ENCODE measurements around the gene CD248. TPM values are rescaled to one million over a fixed set of nuclear protein-coding genes. Genes with fewer than 3 reads are reported as not detected.

The CD248 gene
- total RNA-seq, 2 donors from 2014 or later = 4.9 to 8.8 TPM

GRCh38 chr11:66285250-66285947 is 31.4 kb downstream of the CD248 start:
- H3K27me3 ChIP-seq = no peaks in the 10 kb centered on the region
- H3K36me3 ChIP-seq = no peaks in the 10 kb centered on the region
- H3K4me1 ChIP-seq = peaks cover 6% of the 10 kb centered on the region
- intact Hi-C loops (cut with DNase I) = no loop called here
- TF ChIP-seq, protein P1, sequence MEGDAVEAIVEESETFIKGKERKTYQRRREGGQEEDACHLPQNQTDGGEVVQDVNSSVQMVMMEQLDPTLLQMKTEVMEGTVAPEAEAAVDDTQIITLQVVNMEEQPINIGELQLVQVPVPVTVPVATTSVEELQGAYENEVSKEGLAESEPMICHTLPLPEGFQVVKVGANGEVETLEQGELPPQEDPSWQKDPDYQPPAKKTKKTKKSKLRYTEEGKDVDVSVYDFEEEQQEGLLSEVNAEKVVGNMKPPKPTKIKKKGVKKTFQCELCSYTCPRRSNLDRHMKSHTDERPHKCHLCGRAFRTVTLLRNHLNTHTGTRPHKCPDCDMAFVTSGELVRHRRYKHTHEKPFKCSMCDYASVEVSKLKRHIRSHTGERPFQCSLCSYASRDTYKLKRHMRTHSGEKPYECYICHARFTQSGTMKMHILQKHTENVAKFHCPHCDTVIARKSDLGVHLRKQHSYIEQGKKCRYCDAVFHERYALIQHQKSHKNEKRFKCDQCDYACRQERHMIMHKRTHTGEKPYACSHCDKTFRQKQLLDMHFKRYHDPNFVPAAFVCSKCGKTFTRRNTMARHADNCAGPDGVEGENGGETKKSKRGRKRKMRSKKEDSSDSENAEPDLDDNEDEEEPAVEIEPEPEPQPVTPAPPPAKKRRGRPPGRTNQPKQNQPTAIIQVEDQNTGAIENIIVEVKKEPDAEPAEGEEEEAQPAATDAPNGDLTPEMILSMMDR (IDR thresholded peaks at IDR 0.05) = no peak
- no peak overlapping the region for H3K27ac ChIP-seq
- no peak for DNase-seq
- no peak overlapping the region for H3K9ac ChIP-seq (ENCODE audit: low read depth in 2 of 2, low read length in 2 of 2)
- no peaks in the 10 kb centered on the region for H3K9me3 ChIP-seq
- no peak overlapping the region for H3K4me3 ChIP-seq

GRCh38 chr11:66284526-66285078 is 32.2 kb downstream of the CD248 start:
- Histone ChIP-seq H3K27ac (no peak overlapping the region), H3K9ac (ENCODE audit: low read depth in 2 of 2, low read length in 2 of 2) (no peak overlapping the region), H3K36me3 (no peaks in the 10 kb centered on the region), H3K9me3 (no peaks in the 10 kb centered on the region), H3K4me1 (peaks cover 6% of the 10 kb centered on the region), H3K27me3 (no peaks in the 10 kb centered on the region), H3K4me3 (no peak overlapping the region)
- no peak for DNase-seq
- TF ChIP-seq, protein P1 (IDR thresholded peaks at IDR 0.05) = no peak
- intact Hi-C loops (cut with DNase I) = no loop called here

GRCh38 chr11:66283461-66284105 is 33.3 kb downstream of the CD248 start:
- Histone ChIP-seq H3K27me3 (no peaks in the 10 kb centered on the region), H3K9ac (ENCODE audit: low read depth in 2 of 2, low read length in 2 of 2) (no peak overlapping the region), H3K4me1 (peaks cover 6% of the 10 kb centered on the region), H3K9me3 (no peaks in the 10 kb centered on the region), H3K27ac (no peak overlapping the region), H3K36me3 (no peaks in the 10 kb centered on the region), H3K4me3 (no peak overlapping the region)
- intact Hi-C loops (cut with DNase I) = loop anchor here (2.0 kb wide), 1 partner anchor 61 kb away; no protein-coding TSS in a partner anchor
- DNase-seq = no peak
- TF ChIP-seq, protein P1 (IDR thresholded peaks at IDR 0.05) = no peak

DNA sequence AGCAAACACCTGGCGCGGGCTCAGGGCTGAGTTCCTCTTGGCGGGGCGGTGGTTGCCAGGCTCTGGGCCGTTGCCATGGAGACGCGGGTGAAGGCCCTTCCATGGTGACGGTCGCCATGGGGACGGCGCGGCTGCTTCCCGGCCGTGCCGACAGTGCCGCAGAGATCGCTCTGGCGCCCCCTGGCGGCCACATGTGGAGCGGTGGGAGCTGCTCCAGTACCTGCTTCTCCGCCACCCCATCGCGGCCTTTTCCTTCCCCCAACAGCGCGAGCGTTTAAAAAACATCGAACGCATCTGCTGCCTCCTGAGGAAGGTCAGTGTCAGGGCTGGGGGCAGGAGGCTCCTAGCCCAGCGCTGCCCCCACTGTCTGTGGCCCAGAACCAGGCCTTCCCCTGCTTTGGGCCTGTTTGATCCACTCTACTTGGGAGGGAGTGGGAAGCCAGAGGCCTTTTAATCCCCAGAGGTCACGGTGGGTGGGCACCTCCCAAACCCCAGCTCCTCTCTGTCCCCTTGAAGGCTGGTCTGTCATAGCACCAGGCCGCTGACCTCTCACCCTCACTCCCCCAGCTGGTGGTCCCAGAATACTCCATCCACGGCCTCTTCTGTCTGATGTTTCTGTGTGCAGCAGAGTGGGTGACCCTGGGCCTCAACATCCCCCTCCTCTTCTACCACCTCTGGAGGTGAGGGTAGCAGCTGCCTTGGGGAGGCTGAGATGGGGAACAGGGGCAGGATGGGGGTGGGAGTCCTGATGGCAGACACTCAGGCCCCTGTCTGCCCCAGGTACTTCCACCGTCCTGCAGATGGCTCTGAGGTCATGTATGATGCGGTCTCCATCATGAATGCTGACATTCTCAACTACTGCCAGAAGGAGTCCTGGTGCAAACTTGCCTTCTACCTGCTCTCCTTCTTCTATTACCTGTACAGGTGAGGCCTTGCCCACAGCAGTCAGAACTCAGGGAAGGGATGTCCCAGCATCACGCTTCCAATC is 34.1 kb downstream of the CD248 start:
- Histone ChIP-seq H3K9me3 (no peaks in the 10 kb centered on the region), H3K27ac (no peak overlapping the region), H3K4me1 (peaks cover 2% of the 10 kb centered on the region), H3K4me3 (no peak overlapping the region), H3K36me3 (no peaks in the 10 kb centered on the region), H3K9ac (ENCODE audit: low read depth in 2 of 2, low read length in 2 of 2) (peak overlapping the region in 1 of 2 donors; percentile 26), H3K27me3 (no peaks in the 10 kb centered on the region)
- intact Hi-C loops (cut with DNase I) = loop anchor here (2.0 kb wide), 1 partner anchor 60 kb away; no protein-coding TSS in a partner anchor
- TF ChIP-seq, protein P1 (IDR thresholded peaks at IDR 0.05) = peak; percentile 95
- DNase-seq = peak; percentile 98

All from colonic mucosa (tissue), 4 donors.